CD4-positive, alpha-beta T cell treated with Interleukin-15 for 4 hours (primary cell): Measurements from ENCODE around the gene NFATC2IP.

Source experiments
- DNase-seq: peaks from one replicate; pipeline ENCODE4 v3.0.0-alpha.2; 2020; ENCODE audit warnings: low spot score

NFATC2IP gene

DNA sequence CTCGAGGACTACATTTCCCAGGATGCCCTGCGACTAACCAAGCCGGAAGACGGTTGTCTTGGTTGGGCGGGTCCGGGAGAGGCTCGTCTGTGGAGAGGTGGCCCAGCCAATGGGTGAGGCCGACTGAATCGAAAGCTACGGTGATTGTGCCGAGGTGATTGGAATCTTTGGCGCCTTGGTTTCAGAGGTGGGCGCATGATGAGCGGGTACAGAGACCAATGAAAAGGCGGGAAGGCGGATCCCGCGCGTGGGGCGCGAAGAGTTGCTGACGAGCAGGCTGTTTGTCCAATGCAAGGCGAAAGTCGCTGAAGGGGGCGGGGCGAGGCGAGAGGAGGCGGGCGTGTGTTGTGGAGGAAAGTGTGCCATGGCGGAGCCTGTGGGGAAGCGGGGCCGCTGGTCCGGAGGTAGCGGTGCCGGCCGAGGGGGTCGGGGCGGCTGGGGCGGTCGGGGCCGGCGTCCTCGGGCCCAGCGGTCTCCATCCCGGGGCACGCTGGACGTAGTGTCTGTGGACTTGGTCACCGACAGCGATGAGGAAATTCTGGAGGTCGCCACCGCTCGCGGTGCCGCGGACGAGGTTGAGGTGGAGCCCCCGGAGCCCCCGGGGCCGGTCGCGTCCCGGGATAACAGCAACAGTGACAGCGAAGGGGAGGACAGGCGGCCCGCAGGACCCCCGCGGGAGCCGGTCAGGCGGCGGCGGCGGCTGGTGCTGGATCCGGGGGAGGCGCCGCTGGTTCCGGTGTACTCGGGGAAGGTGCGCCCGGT, at the start of gene NFATC2IP:
NFATC2IP (plus strand) TSS at position 290 of the 762 bp plus-strand sequence; CDS start at position 365, 75 bp downstream.
- DNase-seq, result peak; percentile 100

DNA sequence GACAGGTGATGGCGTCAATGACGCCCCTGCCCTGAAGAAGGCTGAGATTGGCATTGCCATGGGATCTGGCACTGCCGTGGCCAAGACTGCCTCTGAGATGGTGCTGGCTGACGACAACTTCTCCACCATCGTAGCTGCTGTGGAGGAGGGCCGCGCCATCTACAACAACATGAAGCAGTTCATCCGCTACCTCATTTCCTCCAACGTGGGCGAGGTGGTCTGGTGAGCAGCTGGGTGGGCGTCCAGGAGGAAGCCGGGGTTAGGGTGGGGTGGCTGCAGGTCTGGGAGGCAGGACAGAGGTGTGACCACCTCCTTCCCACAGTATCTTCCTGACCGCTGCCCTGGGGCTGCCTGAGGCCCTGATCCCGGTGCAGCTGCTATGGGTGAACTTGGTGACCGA, 48.9 kb upstream of the NFATC2IP start:
- no peak for DNase-seq

DNA sequence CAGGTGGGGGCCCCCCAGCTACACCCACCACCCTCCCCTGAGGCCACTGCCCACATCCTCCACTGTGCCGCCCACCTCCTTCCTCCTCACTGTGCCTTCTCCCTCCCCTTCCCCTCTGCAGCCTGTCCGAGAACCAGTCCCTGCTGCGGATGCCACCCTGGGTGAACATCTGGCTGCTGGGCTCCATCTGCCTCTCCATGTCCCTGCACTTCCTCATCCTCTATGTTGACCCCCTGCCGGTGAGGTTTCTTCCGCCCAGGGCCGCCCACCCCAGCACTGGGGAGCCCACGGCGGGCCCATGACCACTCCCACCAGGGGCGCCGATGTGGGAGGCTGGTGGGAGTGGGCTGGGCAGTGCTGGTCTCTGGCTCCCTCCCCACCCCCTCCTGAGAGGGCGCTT, 47.8 kb upstream of the NFATC2IP start:
- DNase-seq, result no peak

GRCh38 chr16:28903344-28904042, 47.2 kb upstream of the NFATC2IP start:
- DNase-seq, result no peak

- no peak for DNase-seq
These were observed 46.4 kb upstream of the NFATC2IP start for GRCh38 chr16:28904363-28904762.

DNA sequence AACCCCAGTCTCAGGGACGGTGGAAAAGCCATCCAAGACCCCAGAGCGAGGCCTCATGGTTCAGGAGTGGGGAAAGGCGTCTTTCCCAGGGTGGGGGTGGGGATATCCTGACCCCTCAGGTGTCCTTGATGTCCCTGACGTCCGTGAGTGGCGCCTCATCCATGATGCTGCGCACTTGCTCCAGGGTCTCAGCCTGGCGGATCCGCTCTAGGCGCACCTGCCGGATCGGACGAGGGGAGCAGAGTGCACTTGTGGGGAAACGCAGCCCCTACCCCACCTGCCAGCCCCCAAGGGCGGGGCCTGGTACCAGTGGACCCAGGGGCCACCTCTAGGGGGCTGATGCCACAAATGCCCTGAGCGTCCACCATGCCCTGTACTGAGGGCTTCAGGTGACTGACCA, 45.9 kb upstream of the NFATC2IP start:
- no peak for DNase-seq

DNA sequence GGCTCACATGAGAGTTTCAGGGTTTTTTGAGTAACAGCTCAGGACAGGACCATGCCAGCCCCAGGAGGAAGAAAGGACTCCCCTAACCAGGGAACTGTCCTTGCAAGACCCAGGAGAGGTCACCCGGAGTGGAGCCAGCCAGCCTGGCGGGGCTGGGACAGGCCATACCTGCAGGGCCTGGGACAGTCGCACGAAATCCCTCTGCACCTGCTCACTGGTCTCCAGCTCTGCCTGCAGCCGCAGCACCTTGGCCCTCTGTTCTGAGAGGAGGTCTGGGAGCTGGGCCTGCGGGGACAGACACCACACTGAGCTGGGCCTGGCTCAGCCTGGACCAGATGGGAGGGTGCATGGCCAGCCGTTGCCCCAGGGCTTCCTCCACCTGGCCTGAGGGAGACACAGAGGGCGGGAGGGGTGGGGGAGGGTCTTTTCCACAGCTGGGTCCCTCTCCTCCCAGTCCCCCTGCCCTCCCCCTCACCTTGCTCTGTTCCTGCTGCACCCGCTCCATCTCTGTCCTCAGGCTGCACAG, 45.4 kb upstream of the NFATC2IP start:
- DNase-seq, result no peak

- no peak for DNase-seq
These were observed 44.9 kb upstream of the NFATC2IP start for GRCh38 chr16:28905800-28906372.

DNA sequence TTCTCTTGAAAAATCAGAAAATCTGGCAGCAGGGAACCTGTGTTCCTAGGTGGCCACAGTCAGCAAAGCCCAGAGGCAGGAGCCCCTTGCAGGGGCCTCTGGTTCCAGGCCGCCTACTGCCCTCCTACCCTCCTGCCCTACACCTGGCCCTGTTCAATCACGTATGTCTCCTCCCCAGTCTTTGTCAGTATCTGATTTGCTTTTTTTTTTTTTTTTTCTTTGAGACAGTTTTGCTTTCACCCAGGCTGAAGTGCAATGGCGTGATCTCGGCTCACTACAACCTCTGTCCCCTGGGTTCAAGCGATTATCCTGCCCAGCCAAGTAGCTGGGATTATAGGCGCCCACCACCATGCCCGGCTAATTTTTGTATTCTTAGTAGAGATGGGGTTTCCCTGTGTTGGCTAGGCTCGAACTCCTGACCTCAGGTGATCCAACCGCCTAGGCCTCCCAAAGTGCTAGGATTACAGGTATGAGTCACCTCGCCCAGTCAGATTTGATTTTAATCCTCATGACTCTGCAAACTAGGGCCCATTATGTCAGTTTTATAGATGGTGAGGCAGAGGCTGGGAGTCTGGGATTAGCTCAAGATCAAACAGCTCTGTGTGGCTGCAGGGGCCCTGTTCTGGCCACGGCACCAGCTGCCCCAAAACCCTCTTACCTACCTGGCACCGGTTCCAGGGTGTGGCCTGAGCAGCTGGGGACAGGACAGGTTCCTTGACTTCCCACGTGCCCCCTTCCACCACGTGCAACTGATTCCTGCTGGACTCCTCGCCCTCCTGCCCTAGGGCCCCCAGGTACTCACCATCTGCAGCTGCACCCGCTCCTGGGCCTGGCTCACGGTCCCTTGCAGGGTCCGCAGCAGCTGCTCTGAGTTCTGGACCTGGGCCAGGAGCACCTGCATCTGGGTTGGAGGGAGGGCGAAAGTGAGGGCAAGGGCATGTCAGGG, 40.4 kb upstream of the NFATC2IP start:
- DNase-seq, result no peak

DNA sequence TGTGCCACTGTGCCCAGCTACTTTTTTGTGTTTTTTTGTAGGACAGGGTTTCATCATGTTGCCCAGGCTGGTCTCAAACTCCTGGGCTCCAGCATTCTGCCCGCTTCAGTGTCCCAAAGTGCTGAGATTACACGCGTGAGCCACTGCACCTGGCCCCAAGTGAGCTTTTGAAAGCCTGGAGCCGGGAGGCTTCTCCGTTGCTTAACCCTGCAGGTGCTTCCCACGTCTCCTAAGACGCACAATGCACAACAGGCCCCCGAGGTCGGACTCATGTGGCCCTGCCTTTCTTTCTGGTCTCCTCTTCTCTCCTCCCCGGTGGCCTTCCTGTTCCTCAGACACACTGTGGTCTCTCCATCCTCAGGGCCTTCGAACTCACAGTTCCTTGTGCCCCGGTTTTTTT, 38.2 kb upstream of the NFATC2IP start:
- no peak for DNase-seq

DNA sequence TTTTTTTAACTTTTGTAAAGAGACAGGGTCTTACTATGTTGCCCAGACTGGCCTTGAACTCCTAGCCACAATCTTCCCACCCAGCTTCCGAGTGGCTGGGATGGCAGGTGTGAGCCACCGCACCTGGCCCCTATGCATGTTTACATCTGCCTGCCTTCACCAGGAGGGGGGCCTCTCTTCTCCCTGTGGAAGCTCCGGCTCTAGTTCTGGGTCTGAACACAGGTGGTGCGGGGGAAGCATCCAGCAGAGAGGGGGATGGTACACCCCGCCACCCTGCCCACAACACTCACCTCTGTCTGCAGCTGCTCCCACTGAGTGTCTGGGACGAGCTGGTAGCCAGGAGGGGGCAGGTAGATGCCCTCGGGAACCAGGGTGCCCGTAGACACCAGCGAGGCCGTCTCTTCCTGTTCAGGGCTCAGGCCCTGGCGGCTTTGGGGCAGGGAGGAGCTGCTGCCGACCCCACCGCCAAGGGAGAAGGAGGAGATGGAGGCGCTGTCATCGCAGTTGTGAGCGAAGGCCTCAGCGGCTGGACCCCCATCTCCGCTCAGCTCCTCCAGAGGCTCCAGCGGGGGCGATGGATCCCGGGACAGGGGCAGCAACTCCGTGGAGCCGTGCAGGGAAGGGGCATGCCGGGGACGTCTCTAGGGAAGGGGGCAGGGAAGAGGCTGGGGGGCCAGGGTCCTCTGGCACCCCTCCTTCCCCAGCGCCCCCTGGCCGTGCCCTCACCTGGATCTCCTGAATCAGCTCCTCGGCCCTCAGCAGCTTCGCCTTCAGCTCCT, 36.6 kb upstream of the NFATC2IP start:
- DNase-seq, result no peak

GRCh38 chr16:28915181-28915580, 35.6 kb upstream of the NFATC2IP start:
- DNase-seq, result no peak

GRCh38 chr16:28917095-28917494, 33.6 kb upstream of the NFATC2IP start:
- no peak for DNase-seq

GRCh38 chr16:28918698-28919097, 32.0 kb upstream of the NFATC2IP start:
- no peak for DNase-seq

GRCh38 chr16:28923231-28923587, 27.5 kb upstream of the NFATC2IP start:
- DNase-seq, result no peak

GRCh38 chr16:28923652-28924398, 26.9 kb upstream of the NFATC2IP start:
- no peak for DNase-seq

DNA sequence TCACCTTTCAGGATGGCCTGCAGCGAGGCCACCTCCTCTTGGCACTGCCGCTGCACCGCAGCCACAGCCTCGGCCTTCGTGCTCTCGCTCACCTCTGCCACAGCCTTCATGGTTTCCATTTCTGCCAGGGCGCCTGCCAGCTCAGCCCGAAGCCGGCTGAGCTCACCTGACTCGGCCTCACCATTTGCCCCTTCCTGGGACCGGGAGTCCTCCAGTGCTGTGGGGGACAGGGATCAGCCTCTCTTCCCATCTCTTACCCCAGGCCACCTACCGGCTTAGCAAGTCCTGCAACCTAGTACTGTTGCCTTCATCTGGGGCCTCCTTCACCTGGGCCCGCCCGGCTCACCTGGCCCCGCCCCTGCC, 26.4 kb upstream of the NFATC2IP start:
- DNase-seq, result no peak

GRCh38 chr16:28924762-28925385, 25.9 kb upstream of the NFATC2IP start, which contains the start of gene RABEP2:
RABEP2 (minus strand) TSS chr16:28925238; CDS start chr16:28925163, 75 bp downstream.
- peak; percentile 95 for DNase-seq

GRCh38 chr16:28925386-28926228, 25.1 kb upstream of the NFATC2IP start:
- peak; percentile 82 for DNase-seq
